ENCODE measurements around the gene SCN10A.

The SCN10A gene

DNA sequence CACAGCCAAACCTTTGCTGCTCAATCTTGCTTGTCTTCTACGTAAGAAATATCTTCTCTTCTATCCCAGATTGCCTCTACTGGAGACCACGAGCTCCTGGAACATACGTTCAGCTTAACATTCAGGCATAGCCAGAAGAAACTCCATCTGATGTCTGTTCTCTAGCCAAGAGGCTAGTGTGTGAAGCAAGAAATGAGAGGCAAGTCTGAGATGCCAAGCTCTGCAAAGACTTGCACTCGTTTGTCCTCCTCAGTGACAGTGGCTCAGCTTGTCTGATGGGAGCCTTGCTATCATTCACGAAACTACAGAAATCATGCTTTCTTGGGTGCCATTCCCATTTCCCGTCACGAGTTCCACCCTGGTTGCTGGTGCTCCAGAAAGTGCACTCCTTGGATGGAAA lies at the start of gene SCN10A:
Gene SCN10A (minus strand): TSS at position 192 of the 400 bp plus-strand sequence. CDS start 22,207 bp downstream, outside the sequence.
- DNase-seq (ENCODE audit: low read depth): no peak
- TF ChIP-seq, protein P1, sequence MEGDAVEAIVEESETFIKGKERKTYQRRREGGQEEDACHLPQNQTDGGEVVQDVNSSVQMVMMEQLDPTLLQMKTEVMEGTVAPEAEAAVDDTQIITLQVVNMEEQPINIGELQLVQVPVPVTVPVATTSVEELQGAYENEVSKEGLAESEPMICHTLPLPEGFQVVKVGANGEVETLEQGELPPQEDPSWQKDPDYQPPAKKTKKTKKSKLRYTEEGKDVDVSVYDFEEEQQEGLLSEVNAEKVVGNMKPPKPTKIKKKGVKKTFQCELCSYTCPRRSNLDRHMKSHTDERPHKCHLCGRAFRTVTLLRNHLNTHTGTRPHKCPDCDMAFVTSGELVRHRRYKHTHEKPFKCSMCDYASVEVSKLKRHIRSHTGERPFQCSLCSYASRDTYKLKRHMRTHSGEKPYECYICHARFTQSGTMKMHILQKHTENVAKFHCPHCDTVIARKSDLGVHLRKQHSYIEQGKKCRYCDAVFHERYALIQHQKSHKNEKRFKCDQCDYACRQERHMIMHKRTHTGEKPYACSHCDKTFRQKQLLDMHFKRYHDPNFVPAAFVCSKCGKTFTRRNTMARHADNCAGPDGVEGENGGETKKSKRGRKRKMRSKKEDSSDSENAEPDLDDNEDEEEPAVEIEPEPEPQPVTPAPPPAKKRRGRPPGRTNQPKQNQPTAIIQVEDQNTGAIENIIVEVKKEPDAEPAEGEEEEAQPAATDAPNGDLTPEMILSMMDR (IDR thresholded peaks at IDR 0.05; ENCODE audit: insufficient read depth, low read depth, low read length, missing control alignments): no peak
- H3K4me3 ChIP-seq (ENCODE audit: low read depth, low read length): no peak within 1 kb of the TSS

DNA sequence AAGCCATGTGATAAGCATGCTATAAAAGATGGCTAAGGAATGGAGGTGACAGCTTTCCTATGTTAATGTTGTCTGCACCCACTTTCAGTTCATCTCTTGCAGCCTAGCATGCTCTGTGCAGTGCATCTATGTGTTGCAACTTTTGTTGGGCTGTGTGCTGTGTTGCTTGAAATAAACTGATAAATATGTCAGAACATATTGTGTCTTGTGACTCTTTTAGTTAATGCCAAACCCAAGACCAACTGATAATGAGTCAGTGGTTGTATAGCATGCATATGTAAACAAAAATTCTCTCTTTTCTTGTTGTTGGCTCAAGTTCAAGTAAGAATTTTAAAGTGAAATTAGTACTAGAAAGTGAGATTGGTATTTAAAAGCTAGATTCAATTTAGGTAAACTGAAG lies 37.0 kb upstream of the SCN10A start:
- TF ChIP-seq, protein P1 (IDR thresholded peaks at IDR 0.05; ENCODE audit: insufficient read depth, low read depth, low read length, missing control alignments): no peak
- H3K4me3 ChIP-seq (ENCODE audit: low read depth, low read length): no peak overlapping the region
- DNase-seq (ENCODE audit: low read depth): no peak

DNA sequence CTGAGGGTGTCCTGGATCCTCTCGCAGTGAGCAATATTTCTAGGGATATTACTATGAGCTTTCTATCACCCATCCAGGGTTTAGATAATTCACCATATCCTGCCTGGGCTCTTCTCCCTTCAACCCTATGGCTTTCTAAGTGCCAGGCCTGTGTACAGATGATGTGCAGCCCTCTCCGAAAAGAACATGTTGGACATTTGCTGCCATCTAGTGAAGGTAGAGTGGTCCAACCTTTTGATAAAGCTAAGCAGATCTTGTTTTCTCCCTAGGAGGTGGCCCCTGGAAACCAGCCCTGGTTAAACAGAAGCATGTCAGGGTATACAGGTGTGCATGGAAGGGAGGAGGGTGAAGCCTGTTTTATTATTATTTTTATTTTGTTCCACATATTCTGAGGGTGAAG lies 27.9 kb upstream of the SCN10A start:
- TF ChIP-seq, protein P1 (IDR thresholded peaks at IDR 0.05; ENCODE audit: insufficient read depth, low read depth, low read length, missing control alignments): peak; percentile 6
- no peak overlapping the region for H3K4me3 ChIP-seq (ENCODE audit: low read depth, low read length)
- DNase-seq (ENCODE audit: low read depth): peak; percentile 18

DNA sequence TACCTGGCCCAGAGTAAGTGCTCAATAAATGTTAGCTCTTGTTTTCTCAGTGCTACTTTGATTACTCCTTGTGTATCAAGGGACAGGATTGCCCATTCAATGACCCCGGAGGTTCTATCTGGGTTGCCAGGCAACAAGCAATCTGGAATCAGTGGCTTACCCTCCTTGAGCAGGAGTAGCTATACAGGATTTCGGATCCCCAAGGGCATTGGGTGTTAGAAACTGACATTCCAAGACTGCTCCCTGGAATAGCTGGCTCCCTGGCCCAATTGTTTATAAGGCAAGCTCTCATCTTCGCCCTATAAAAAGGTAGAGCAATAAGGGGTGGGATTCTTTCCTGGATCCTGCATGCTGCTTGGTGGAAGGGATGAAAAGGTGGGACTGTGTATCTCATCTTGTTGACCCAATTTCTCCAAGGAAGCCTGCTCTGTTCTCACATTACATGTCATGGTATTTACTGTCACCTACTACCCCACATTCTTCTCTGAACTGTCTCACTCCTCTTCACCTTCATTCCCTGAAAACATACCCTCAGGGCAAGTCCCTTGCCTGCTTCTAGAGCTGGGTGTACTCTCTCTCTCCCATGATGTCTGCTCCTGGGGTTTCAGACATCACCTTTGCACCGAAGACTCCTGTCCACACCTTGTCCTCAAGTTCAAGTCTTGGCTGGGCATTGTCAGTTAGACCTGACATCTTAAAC lies 26.4 kb upstream of the SCN10A start:
- H3K4me3 ChIP-seq (ENCODE audit: low read depth, low read length): no peak overlapping the region
- TF ChIP-seq, protein P1 (IDR thresholded peaks at IDR 0.05; ENCODE audit: insufficient read depth, low read depth, low read length, missing control alignments): no peak
- DNase-seq (ENCODE audit: low read depth): no peak

DNA sequence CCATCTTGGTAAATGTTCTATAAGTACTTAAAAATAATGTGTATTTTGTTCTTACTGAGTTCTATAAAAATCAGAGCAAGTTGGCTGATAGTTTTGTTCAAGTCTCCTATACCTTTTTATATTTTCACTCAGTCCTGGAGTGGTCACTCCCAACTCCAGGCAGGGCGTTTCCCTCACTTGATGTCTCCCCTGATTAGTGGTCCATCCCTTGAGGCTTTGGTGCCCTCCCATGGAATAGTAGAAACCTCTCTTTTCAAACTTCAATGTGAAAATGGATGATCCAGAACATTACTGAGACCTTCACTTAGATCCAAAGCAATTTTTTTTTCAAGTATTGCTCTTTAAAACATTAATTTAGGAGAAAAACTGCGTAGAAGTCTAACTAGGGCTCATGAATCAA lies 25.0 kb upstream of the SCN10A start:
- DNase-seq (ENCODE audit: low read depth): no peak
- TF ChIP-seq, protein P1 (IDR thresholded peaks at IDR 0.05; ENCODE audit: insufficient read depth, low read depth, low read length, missing control alignments): no peak
- no peak overlapping the region for H3K4me3 ChIP-seq (ENCODE audit: low read depth, low read length)

DNA sequence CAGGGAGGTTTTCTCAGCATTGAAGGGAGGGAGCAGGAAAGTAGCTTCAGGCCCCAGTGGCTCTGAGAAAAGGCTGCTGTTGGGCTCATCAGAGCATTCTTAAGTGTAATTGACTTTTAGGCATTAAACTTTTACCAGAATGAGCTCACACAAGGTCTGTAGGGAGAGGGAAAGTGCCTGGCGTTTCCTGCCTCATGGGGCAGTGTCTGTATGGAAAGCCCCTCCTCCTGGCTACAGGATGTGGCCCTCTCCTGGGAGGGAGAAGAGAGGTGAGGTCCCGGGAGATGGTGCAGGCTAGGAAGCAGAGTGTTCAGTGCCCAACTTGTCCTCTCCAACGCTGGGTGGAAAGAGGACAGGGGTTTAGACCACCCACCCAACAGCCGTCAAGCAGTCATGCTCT lies 21.3 kb upstream of the SCN10A start:
- DNase-seq (ENCODE audit: low read depth): no peak
- H3K4me3 ChIP-seq (ENCODE audit: low read depth, low read length): no peak overlapping the region
- TF ChIP-seq, protein P1 (IDR thresholded peaks at IDR 0.05; ENCODE audit: insufficient read depth, low read depth, low read length, missing control alignments): no peak

DNA sequence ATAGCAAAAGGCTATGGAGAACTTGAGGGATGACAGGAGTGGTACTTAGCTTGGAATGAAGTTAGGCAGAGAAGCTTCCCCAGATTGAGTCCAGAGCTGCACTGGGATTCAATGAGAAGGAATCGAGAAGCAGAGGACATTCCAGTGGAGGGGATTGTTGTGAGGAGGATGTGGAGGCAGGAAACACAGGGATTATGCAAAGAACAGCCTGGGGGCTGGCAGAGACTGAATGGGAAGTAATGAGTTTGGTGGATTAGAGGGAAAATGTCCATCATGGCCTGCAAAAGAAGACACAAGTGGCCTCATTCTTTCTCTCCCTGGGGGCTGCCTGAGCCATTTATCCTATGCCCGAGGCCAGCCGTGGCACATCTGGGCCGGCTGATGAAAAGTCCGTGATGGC lies 20.5 kb upstream of the SCN10A start:
- no peak overlapping the region for H3K4me3 ChIP-seq (ENCODE audit: low read depth, low read length)
- DNase-seq (ENCODE audit: low read depth): no peak
- TF ChIP-seq, protein P1 (IDR thresholded peaks at IDR 0.05; ENCODE audit: insufficient read depth, low read depth, low read length, missing control alignments): no peak
